HG03432 (cell line): ENCODE measurements around the gene RNF167.

Experiments
- ATAC-seq: cut with Tn5 transposase; IDR thresholded peaks from one replicate; pipeline ENCODE4 v1.9.1; 2021; ENCODE audit warnings: mild to moderate bottlenecking, moderate library complexity; ENCODE audit not compliant: unreplicated experiment

RNF167 gene

GRCh38 chr17:4972752-4973151, 32.7 kb downstream of the RNF167 start:
- no peak for ATAC-seq

DNA sequence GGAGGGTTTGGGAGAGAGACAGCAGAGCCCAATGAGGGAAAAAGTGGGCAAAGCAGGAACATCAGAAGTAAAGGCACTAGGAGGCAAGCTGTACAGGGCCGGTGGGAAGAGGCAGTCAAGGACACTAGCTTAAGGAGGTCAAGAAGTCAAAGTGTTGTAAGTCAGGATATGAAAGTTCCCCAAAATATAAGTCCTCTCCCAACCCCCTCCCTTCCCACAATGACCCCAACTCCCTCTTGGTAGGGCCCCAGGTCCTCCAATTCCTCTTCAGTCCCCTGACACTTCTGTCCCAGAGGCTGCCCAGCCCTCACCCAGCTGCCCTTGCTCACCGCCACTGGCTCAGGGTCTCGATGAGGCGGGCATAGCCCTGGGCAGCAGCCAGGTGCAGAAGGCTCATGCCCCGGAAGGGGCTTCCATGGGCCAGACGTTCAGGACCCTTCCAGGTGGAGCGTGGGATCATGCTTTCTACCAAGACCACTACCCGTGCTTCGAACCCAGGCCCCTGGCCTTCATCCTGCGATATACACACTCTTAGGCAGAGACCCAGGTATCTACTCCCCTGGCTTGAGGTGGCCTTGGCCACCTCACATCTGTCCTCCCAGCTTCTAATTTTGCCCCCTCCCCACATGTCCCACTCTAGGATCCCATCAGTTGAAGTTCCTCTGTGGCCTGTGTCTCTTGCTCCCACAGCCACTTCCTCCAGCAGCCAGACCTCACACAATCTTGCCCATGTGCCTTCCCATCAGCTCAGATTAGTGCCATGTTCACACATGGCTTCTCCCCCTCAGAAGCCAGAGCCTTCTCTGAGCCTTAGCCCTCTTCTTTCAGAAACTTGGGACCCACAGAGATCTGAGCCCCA, 33.4 kb downstream of the RNF167 start:
- ATAC-seq = no peak

- no peak for ATAC-seq
Measured at GRCh38 chr17:4974115-4974670, 34.1 kb downstream of the RNF167 start.

DNA sequence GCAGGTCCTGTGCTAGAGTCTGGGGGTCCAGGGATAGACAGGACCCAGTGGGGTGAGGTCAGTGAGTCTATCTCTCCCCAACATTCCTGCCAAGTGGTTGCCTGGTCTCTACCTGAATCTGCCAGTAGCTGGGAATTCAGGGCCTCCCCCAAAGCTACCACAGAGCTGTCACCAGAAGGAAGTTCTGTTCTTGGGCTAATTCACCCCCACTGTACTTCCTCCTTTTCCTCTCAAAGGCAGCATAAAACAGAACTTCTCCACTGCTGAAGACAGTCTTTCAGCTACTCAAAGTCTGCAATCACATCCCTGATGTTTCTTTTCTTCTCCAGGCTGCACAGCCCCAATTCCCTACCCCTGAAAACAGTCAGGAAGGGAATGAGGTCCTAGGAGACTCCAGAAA, 38.7 kb downstream of the RNF167 start:
- no peak for ATAC-seq

- no peak for ATAC-seq
Measured at GRCh38 chr17:4980644-4981216, 40.7 kb downstream of the RNF167 start.

DNA sequence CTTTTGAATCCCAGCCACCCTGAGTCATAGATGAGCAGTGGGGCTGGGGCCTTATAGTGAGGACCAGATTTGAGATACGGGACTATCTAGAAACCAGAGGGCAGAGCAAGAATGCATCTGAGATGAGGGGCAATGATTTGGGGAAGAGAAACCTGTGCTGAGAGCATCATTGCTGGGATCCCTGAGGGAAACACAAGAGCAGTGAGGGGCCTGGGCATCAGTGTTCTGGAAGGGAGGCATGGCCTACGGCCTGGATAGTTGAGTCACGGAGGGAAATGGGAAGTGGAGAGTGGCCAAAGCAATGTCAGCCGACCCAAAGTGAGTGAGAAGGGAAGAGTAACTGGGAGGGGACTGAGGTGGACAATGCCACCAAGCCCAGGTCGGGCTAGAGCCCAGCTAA, 42.2 kb downstream of the RNF167 start:
- ATAC-seq = no peak

GRCh38 chr17:4986403-4986802, 46.3 kb downstream of the RNF167 start:
- ATAC-seq = no peak

- ATAC-seq = peak; percentile 73
Measured at GRCh38 chr17:4986951-4987766, 47.1 kb downstream of the RNF167 start, which contains the start of gene CAMTA2. TSS of gene CAMTA2 (minus strand) at chr17:4987675. CDS start at chr17:4986222, 1,453 bp downstream.

GRCh38 chr17:4987767-4988567, 47.9 kb downstream of the RNF167 start:
- no peak for ATAC-seq

- ATAC-seq = no peak
Measured at GRCh38 chr17:4994081-4994595, 54.1 kb downstream of the RNF167 start.
